ENCODE results near the gene USP9X. TPM values are rescaled to one million over a fixed set of nuclear protein-coding genes. Genes with fewer than 3 reads are reported as not detected.
A peak's percentile ranks its signal among the peaks of the same experiment; 100 is the strongest.

The USP9X gene
- polyA plus RNA-seq, 1 experiment, result 18.9 TPM

GRCh38 chrX:41086627-41086932 lies 1.3 kb downstream of the USP9X start:
- TF ChIP-seq CTCF (IDR thresholded peaks at IDR 0.05; ENCODE audit: insufficient read depth, low read depth, low read length), result no peak
- no peaks in the 10 kb centered on the region for H3K27me3 ChIP-seq (ENCODE audit: control insufficient read depth, insufficient read depth, low read length)
- H3K4me3 ChIP-seq (ENCODE audit: low read depth, low read length), result peak overlapping the region; percentile 90
- DNase-seq (ENCODE audit: low read depth), result no peak
- CTCF ChIA-PET, result no interaction called here
- no peaks in the 10 kb centered on the region for H3K36me3 ChIP-seq (ENCODE audit: control insufficient read depth, insufficient read depth, low read length)
- POLR2A ChIA-PET, result no interaction called here

- TF ChIP-seq CTCF (IDR thresholded peaks at IDR 0.05; ENCODE audit: insufficient read depth, low read depth, low read length), result no peak
- ChIA-PET CTCF (no interaction called here), POLR2A (no interaction called here)
- Histone ChIP-seq H3K4me3 (ENCODE audit: low read depth, low read length) (peak overlapping the region; percentile 90), H3K36me3 (ENCODE audit: control insufficient read depth, insufficient read depth, low read length) (no peaks in the 10 kb centered on the region), H3K27me3 (ENCODE audit: control insufficient read depth, insufficient read depth, low read length) (no peaks in the 10 kb centered on the region)
- DNase-seq (ENCODE audit: low read depth), result no peak
Observed at GRCh38 chrX:41087201-41087600, 2.0 kb downstream of the USP9X start.

DNA sequence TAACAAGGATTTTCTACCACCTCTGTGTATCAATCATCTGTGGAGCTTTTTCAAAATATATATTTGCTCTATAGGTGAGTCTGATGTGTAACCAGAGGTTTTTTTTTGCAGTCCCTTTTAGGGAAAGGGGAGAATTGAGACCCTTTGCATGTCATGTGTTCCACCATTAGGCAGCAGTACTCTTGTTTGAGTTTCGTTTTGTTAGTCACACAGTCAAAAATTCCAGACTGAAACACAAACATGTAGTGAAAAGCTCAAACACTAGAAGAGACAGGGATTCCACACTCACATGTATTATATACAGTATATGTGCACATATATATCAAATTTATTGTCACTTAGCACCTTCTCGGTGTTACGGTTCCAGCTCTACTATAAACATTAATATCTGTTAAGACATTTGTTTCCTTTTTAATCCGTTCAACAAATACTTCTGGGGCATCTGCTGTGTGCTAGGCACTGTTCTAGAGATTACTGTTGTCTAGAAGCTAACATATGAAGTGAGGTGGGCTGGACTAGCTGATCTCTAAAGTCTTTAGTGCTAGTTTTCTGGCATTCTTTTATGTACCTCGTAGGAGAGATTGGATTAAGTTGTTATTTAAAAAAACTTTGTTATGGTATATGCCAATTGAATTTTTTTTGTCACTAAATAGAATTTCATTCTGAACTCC lies 5.5 kb downstream of the USP9X start:
- POLR2A ChIA-PET, result no interaction called here
- TF ChIP-seq CTCF (IDR thresholded peaks at IDR 0.05; ENCODE audit: insufficient read depth, low read depth, low read length), result no peak
- Histone ChIP-seq H3K36me3 (ENCODE audit: control insufficient read depth, insufficient read depth, low read length) (no peaks in the 10 kb centered on the region), H3K27me3 (ENCODE audit: control insufficient read depth, insufficient read depth, low read length) (no peaks in the 10 kb centered on the region), H3K4me3 (ENCODE audit: low read depth, low read length) (no peak overlapping the region)
- CTCF ChIA-PET, result interaction anchor here (0.8 kb wide), 1 partner anchor 89 kb away, joined by 3 read pairs; no protein-coding TSS in a partner anchor
- no peak for DNase-seq (ENCODE audit: low read depth)

DNA sequence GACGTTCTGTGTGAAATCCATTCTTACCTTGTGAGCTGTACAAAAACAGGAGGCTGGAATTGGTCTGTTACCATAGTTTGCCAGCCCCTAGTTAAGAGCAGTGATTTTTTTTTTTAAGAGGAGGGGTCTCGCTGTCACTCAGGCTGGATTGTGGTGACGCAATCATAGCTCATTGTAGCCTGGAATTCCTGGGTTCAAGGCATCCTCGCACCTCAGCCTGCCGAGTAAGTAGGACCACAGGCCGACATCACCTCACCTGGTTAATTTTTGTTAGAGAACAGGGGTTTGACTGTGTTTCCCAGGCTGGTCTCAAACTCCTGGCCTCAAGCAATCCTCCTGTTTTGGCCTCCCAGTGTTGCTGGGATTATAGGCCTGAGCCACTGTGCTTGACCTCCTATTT lies 7.5 kb downstream of the USP9X start:
- ChIA-PET CTCF (interaction anchor here (0.8 kb wide), 1 partner anchor 15 kb away, joined by 3 read pairs; no protein-coding TSS in a partner anchor), POLR2A (no interaction called here)
- TF ChIP-seq CTCF (IDR thresholded peaks at IDR 0.05; ENCODE audit: insufficient read depth, low read depth, low read length), result no peak
- DNase-seq (ENCODE audit: low read depth), result no peak
- no peak overlapping the region for H3K4me3 ChIP-seq (ENCODE audit: low read depth, low read length)
- H3K36me3 ChIP-seq (ENCODE audit: control insufficient read depth, insufficient read depth, low read length), result no peaks in the 10 kb centered on the region
- no peaks in the 10 kb centered on the region for H3K27me3 ChIP-seq (ENCODE audit: control insufficient read depth, insufficient read depth, low read length)

DNA sequence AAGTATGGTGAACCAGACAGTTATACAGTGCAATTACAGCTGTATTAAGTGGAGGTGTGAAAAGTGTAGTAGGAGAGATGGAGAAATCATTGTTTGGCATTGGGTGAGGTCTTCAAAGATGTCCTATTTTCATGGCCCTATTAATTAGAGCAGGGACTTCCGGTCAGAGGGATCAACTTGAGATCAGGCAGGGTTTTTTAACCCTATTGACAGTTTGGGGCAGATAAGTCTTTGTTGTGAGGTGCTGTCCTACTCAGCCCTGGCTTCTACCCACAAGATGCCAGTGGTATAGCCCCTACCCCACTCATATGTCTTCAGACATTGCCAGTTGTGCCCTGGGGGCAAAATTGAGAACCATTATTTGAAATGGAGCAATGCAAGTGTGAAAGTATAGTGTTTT lies 9.9 kb downstream of the USP9X start:
- ChIA-PET CTCF (no interaction called here), POLR2A (no interaction called here)
- TF ChIP-seq CTCF (IDR thresholded peaks at IDR 0.05; ENCODE audit: insufficient read depth, low read depth, low read length), result no peak
- Histone ChIP-seq H3K4me3 (ENCODE audit: low read depth, low read length) (no peak overlapping the region), H3K27me3 (ENCODE audit: control insufficient read depth, insufficient read depth, low read length) (no peaks in the 10 kb centered on the region), H3K36me3 (ENCODE audit: control insufficient read depth, insufficient read depth, low read length) (no peaks in the 10 kb centered on the region)
- no peak for DNase-seq (ENCODE audit: low read depth)
